HepG2 (cell line): ENCODE measurements around the gene PIGC. TPM values are rescaled to one million over a fixed set of nuclear protein-coding genes. Genes with fewer than 3 reads are reported as not detected.
A peak's percentile ranks its signal among the peaks of the same experiment; 100 is the strongest.

Experiments
- ATAC-seq: fragments of 200-7000 bp; cut with Tn5 transposase; 3 replicates; pipeline ENCODE4 v1.9.1; 2020; ENCODE audit warnings: mild to moderate bottlenecking, moderate library complexity
- Bru-seq: library from RNA; stranded (reverse); fragments of 400-500 nt; gene quantifications from one replicate; lab custom pipeline; 2021; lab: Mats Ljungman, UMichigan
- BruChase-seq, 2 experiments: library from RNA; stranded (reverse); fragments of 400-500 nt; gene quantifications; one replicate each; lab custom pipeline; 2021; lab: Mats Ljungman, UMichigan
- BruUV-seq: library from RNA; stranded (reverse); fragments of 400-500 nt; replicated peaks from 2 replicates; lab custom pipeline; 2021; lab: Mats Ljungman, UMichigan
- CTCF ChIA-PET: fragments of 300-600 bp; formaldehyde crosslinking; extraction: SDS; loops from one replicate; lab custom pipeline; 2021; ENCODE audit warnings: low total read pairs, inconsistent platforms, low intra/inter-chr PET ratio; lab: Yijun Ruan, JAX
- POLR2A ChIA-PET: fragments of 350-600 bp; sonication (Branson Sonifier 250); formaldehyde crosslinking; loops from one replicate; lab custom pipeline; 2020; ENCODE audit warnings: antibody characterized with exemption, inconsistent platforms; lab: Yijun Ruan, JAX
- DNase-seq: peaks from one replicate; pipeline ENCODE4 v3.0.0-alpha.2; 2015; ENCODE audit warnings: low spot score
- FAIRE-seq: peaks from 3 replicates; lab custom pipeline; 2011; peaks lifted over from hg19 to GRCh38; lab: Jason Lieb, UNC
- H2AFZ ChIP-seq: one replicate; pipeline ENCODE4 v1.6.1; 2011; ENCODE audit warnings: low read length, inconsistent platforms
- H3K27ac ChIP-seq: fragments of 300-600 bp; 3 replicates; pipeline ENCODE4 v1.8.0; 2011; ENCODE audit warnings: mixed run types, mild to moderate bottlenecking, mixed read lengths, low read length, inconsistent platforms; ENCODE audit not compliant: insufficient read depth; ENCODE audit errors: extremely low read length
- H3K27me3 ChIP-seq, 2 experiments: fragments of 200-600 bp in 1 of 2; 2 replicates in 1 of 2; 3 replicates in 1 of 2; pipeline versions ENCODE4 v1.6.0 to v1.8.0; 2011; ENCODE audit warnings: low read length in 2 of 2, mild to moderate bottlenecking in 2 of 2, moderate library complexity in 2 of 2, inconsistent platforms in 1 of 2; ENCODE audit not compliant: insufficient read depth in 2 of 2, control insufficient read depth in 1 of 2
- H3K36me3 ChIP-seq, 2 experiments: fragments of 200-600 bp in 1 of 2; replicated peaks in 1 of 2; 2 replicates in 1 of 2; 3 replicates in 1 of 2; pipeline versions ENCODE4 v1.5.1 to v1.8.0; 2011; ENCODE audit warnings: low read length in 2 of 2, inconsistent platforms in 1 of 2; ENCODE audit not compliant: insufficient read depth in 2 of 2, control insufficient read depth in 1 of 2
- H3K4me1 ChIP-seq: 2 replicates; pipeline ENCODE4 v1.5.1; 2012; ENCODE audit warnings: low read length, inconsistent platforms; ENCODE audit not compliant: insufficient read depth
- H3K4me2 ChIP-seq: 2 replicates; pipeline ENCODE4 v1.6.0; 2011; ENCODE audit warnings: low read depth, low read length, inconsistent platforms
- H3K4me3 ChIP-seq, 3 experiments: fragments of 200-600 bp in 1 of 3; sonication (generic), shearing (Covaris generic) in 1 of 3; replicated peaks in 1 of 3; 2 replicates each; pipeline ENCODE4 v1.5.1; 2011 to 2016; ENCODE audit warnings: low read length in 3 of 3, inconsistent platforms in 2 of 3, low read depth in 2 of 3, mild to moderate bottlenecking in 2 of 3, control low read depth in 1 of 3, mixed read lengths in 1 of 3; ENCODE audit not compliant: insufficient read depth in 1 of 3
- H3K79me2 ChIP-seq: one replicate; pipeline ENCODE4 v1.6.1; 2011; ENCODE audit warnings: low read length, inconsistent platforms; ENCODE audit not compliant: insufficient read depth
- H3K9ac ChIP-seq: 2 replicates; pipeline ENCODE4 v1.6.0; 2011; ENCODE audit warnings: mild to moderate bottlenecking, low read depth, low read length, inconsistent platforms; ENCODE audit not compliant: insufficient read depth
- H3K9me3 ChIP-seq: 2 replicates; pipeline ENCODE4 v1.5.1; 2012; ENCODE audit warnings: mild to moderate bottlenecking, low read length
- H4K20me1 ChIP-seq: 2 replicates; pipeline ENCODE4 v1.6.0; 2011; ENCODE audit warnings: inconsistent platforms, mild to moderate bottlenecking, low read length, moderate library complexity; ENCODE audit not compliant: insufficient read depth
- CAMTA2 ChIP-seq: sonication (generic); formaldehyde crosslinking; IDR thresholded peaks from 2 replicates; pipeline ENCODE4 v1.4.0; 2020; ENCODE audit warnings: mild to moderate bottlenecking, missing genetic modification reagents, borderline replicate concordance
- DPF2 ChIP-seq: sonication (generic); formaldehyde crosslinking; IDR thresholded peaks from 2 replicates; pipeline ENCODE4 v1.4.0; 2020; ENCODE audit warnings: mild to moderate bottlenecking, low read depth, missing genetic modification reagents, borderline replicate concordance
- FOXM1 ChIP-seq: sonication (generic); formaldehyde crosslinking; IDR thresholded peaks from 2 replicates; pipeline ENCODE4 v1.5.0; 2020; ENCODE audit warnings: missing genetic modification reagents
- HES4 ChIP-seq: sonication (generic); formaldehyde crosslinking; IDR thresholded peaks from 2 replicates; pipeline ENCODE4 v1.9.0; 2021; ENCODE audit warnings: mild to moderate bottlenecking, missing genetic modification reagents, borderline replicate concordance
- SOX5 ChIP-seq: IDR thresholded peaks from 2 replicates; pipeline ENCODE4 v1.6.1; 2016; ENCODE audit warnings: borderline replicate concordance
- SRSF1 ChIP-seq: fragments of 200-400 bp; formaldehyde crosslinking; optimal IDR thresholded peaks from 2 replicates; pipeline ENCODE3; 2017; ENCODE audit warnings: mild to moderate bottlenecking, low read depth, low read length, moderate library complexity
- SRSF9 ChIP-seq: fragments of 200-400 bp; formaldehyde crosslinking; IDR thresholded peaks from 2 replicates; pipeline ENCODE4 v1.6.1; 2018; ENCODE audit warnings: borderline replicate concordance, mild to moderate bottlenecking, low read depth, low read length; ENCODE audit not compliant: insufficient read depth, poor library complexity, severe bottlenecking
- ZNF207 ChIP-seq: fragments of 450-650 bp; IDR thresholded peaks from 2 replicates; pipeline ENCODE4 v1.6.1; 2016; ENCODE audit warnings: antibody characterized with exemption, borderline replicate concordance
- ZNF549 ChIP-seq: sonication (generic); formaldehyde crosslinking; IDR thresholded peaks from 2 replicates; pipeline ENCODE4 v1.5.0; 2020; ENCODE audit warnings: missing genetic modification reagents
- ZNF577 ChIP-seq: sonication (generic); formaldehyde crosslinking; IDR thresholded peaks from 2 replicates; pipeline ENCODE4 v1.4.0; 2020; ENCODE audit warnings: mild to moderate bottlenecking, low read depth, missing genetic modification reagents, borderline replicate concordance
- ZNF747 ChIP-seq: sonication (generic); formaldehyde crosslinking; IDR thresholded peaks from 2 replicates; pipeline ENCODE4 v1.8.1; 2023; ENCODE audit warnings: missing genetic modification reagents, mild to moderate bottlenecking, borderline replicate concordance
- WGBS: methylation state at CpG from one replicate; pipeline ENCODE4 v1.1.6; 2017; ENCODE audit warnings: low lambda C conversion rate; 5-methylcytosine and 5-hydroxymethylcytosine counted together
- in situ Hi-C: cut with HindIII; loops from 2 replicates; pipeline ENCODE4 v1.10.0; 2017; ENCODE audit warnings: low pct_unique_long_range_greater_than_20kb; ENCODE audit not compliant: extremely low pct_ligation_motif_present
- intact Hi-C: fragments of 100-400 bp; cut with micrococcal nuclease; formaldehyde crosslinking; loops from one replicate; pipeline ENCODE4 v1.10.0; 2022; ENCODE audit not compliant: unreplicated experiment
- long read RNA-seq, 2 experiments: library from RNA in 1 of 2; library from polyadenylated mRNA in 1 of 2; stranded (forward) in 1 of 2; unstranded in 1 of 2; transcript quantifications; one replicate each; pipeline ENCODE4 v2.0.0, GENCODE V29; 2019 to 2022
- polyA minus RNA-seq, 3 experiments: library from RNA; depleted of rRNA, polyadenylated mRNA; stranded (reverse); fragments of >200 nt; gene quantifications; 2 replicates each; pipeline ENCODE4 v1.2.3, GENCODE V29; 2011; ENCODE audit warnings: low replicate concordance in 1 of 3
- polyA plus RNA-seq, 8 experiments: library from polyadenylated mRNA; depleted of rRNA in 3 of 8; stranded (reverse) in 7 of 8; unstranded in 1 of 8; fragments of >200 nt; fragmentation: Illumina TruSeq in 4 of 8; extraction: Trizol in 4 of 8; gene quantifications; 2 replicates each; pipeline versions ENCODE4 v1.2.1 to v1.2.3, GENCODE V29; 2011 to 2016; ENCODE audit warnings: low read depth in 4 of 8, missing spikeins in 1 of 8, mixed read lengths in 1 of 8; ENCODE audit not compliant: insufficient read depth in 1 of 8
- total RNA-seq, 5 experiments: library from RNA; depleted of rRNA; stranded (reverse); fragments of >200 nt; fragmentation: Illumina TruSeq; extraction: Trizol; gene quantifications; 2 replicates each; pipeline ENCODE4 v1.2.3, GENCODE V29; 2016; ENCODE audit warnings: low read depth in 1 of 5
- TF ChIP-seq, protein P1 (sequence below): IDR thresholded peaks from 2 replicates; pipeline ENCODE4 v1.6.1; 2012; ENCODE audit warnings: low read depth, low read length, improper control_type of control experiment

PIGC gene
- total RNA-seq (2016; rRNA removed; fragmentation: Illumina TruSeq; extraction: Trizol) (24.1 and 29.5 TPM in 2 replicates), polyA plus RNA-seq (2011; rRNA removed) (24.3 and 26.7 TPM in 2 replicates), polyA minus RNA-seq (2011; rRNA and poly(A)+ RNA removed; ENCODE audit: low replicate concordance) (61.9 and 64.5 TPM in 2 replicates), Bru-seq, nascent RNA (percentile 88 among the genes with signal in this experiment), BruChase-seq, experiment 1, labeled RNA remaining after a 6-hour chase (percentile 94 among the genes with signal in this experiment), BruChase-seq, experiment 2, labeled RNA remaining after a 2-hour chase (percentile 93 among the genes with signal in this experiment)
- total RNA-seq (2016; cell fraction: cytosol; rRNA removed; fragmentation: Illumina TruSeq; extraction: Trizol; ENCODE audit: low read depth): 16.3 and 18.6 TPM in 2 replicates
- total RNA-seq (2016; cell fraction: insoluble cytoplasmic fraction; rRNA removed; fragmentation: Illumina TruSeq; extraction: Trizol): 24.7 and 31.4 TPM in 2 replicates
- 28.1 and 30.5 TPM in 2 replicates for total RNA-seq (2016; cell fraction: membrane; rRNA removed; fragmentation: Illumina TruSeq; extraction: Trizol)
- 23.0 and 23.6 TPM in 2 replicates for total RNA-seq (2016; cell fraction: nucleus; rRNA removed; fragmentation: Illumina TruSeq; extraction: Trizol)
- 21.8 and 31.9 TPM in 2 replicates for polyA plus RNA-seq (2011; cell fraction: cytosol; rRNA removed)
- 11.7 and 14.0 TPM in 2 replicates for polyA plus RNA-seq (2011; cell fraction: nucleus; rRNA removed)
- polyA plus RNA-seq (2012): 20.7 and 24.9 TPM in 2 replicates
- polyA plus RNA-seq (2016; cell fraction: cytosol; fragmentation: Illumina TruSeq; extraction: Trizol; ENCODE audit: low read depth): 12.8 and 18.8 TPM in 2 replicates
- polyA plus RNA-seq (2016; cell fraction: insoluble cytoplasmic fraction; fragmentation: Illumina TruSeq; extraction: Trizol; ENCODE audit: low read depth): 21.8 and 22.1 TPM in 2 replicates
- 18.2 and 25.0 TPM in 2 replicates for polyA plus RNA-seq (2016; cell fraction: membrane; fragmentation: Illumina TruSeq; extraction: Trizol; ENCODE audit: low read depth)
- 30.3 and 30.7 TPM in 2 replicates for polyA plus RNA-seq (2016; cell fraction: nucleus; fragmentation: Illumina TruSeq; extraction: Trizol; ENCODE audit: insufficient read depth, low read depth)
- 14.4 and 14.5 TPM in 2 replicates for polyA minus RNA-seq (2011; cell fraction: cytosol; rRNA and poly(A)+ RNA removed)
- polyA minus RNA-seq (2011; cell fraction: nucleus; rRNA and poly(A)+ RNA removed): 11.8 and 16.7 TPM in 2 replicates
- long read RNA-seq, experiment 1, transcript PIGC-201 (2 exons, 1,447 nt): major isoform, 28 of 31 reads
- long read RNA-seq, experiment 1, partial matches to known transcripts: 0 of 31 reads
- long read RNA-seq, experiment 1, other reads (novel, unspliced or antisense): 3 of 31 reads
- long read RNA-seq, experiment 2, transcript PIGC-201 (2 exons, 1,447 nt): major isoform, 49 of 78 reads
- long read RNA-seq, experiment 2, transcript PIGC-202 (1 exons, 2,630 nt): minor isoform, 19 of 78 reads
- long read RNA-seq, experiment 2, partial matches to known transcripts: 0 of 78 reads
- long read RNA-seq, experiment 2, other reads (novel, unspliced or antisense): 10 of 78 reads

DNA sequence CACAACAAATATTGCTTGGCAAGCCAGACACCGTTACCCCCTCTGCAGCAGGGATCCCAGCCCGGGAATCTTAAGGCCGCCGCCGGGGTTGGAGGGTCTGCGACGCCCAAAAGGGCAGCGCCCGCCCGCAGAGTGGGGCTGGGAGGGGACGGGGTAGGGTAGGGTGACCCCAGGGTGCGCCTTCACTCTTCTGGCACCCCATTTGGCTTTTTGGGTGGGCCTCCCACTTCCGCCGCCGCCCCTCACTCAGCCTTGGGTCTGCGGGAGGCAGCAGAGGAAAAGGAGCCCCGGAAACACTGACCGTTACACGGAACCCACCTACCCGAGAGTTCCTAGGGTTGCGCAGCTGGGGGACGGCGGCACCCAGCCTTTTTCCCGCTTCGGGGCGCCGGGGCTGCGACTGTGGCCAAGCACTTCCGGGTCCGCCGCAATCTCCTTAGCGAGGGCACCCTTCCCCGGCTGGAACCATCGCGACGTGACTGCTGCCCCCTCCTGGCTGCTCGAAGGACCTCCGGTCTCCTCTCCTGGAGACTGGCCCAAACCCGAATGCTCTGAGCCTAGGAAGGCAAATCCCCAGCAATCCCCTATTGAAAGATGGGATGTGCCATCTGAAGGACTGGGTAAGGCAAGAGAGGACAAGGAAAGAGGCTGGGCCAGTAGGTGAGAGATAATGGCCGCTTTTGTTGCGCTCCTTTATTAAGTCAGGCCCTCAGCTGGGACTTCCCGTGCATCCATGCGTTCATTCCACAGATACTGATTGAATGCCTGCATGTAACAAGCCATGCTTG lies at the start of gene PIGC:
Gene PIGC, minus strand, starts transcription at position 404 of the 788 bp plus-strand sequence. CDS start 1,447 bp downstream, outside the sequence.
- FAIRE-seq (peak; percentile 92), DNase-seq (peak; percentile 73), ATAC-seq (peak; percentile 98)
- Histone ChIP-seq H3K9ac (peak within 1 kb of the TSS; percentile 93), H3K36me3 (no peaks in the 10 kb centered on the region; a peak in 1 of 5 replicates), H3K4me3 (peak within 1 kb of the TSS; percentile 82 to 93 (median 87)), H3K79me2 (peaks cover 7% of the 10 kb centered on the region), H3K27me3 (no peaks in the 10 kb centered on the region), H3K9me3 (no peaks in the 10 kb centered on the region), H3K4me1 (peaks cover 44% of the 10 kb centered on the region), H2AFZ (peak within 1 kb of the TSS; percentile 91), H3K27ac (peak within 1 kb of the TSS; percentile 66), H4K20me1 (no peaks in the 10 kb centered on the region), H3K4me2 (peak within 1 kb of the TSS; percentile 96)
- in situ Hi-C loops (loop anchor here (5.0 kb wide), 1 partner anchor 273 kb away; no protein-coding TSS in a partner anchor), intact Hi-C loops (loop anchor here (2.0 kb wide), 2 partner anchors 15 to 441 kb away; no protein-coding TSS in a partner anchor)
- WGBS: 5% methylated on average over 8 of the region's 43 CpGs
- POLR2A ChIA-PET: interaction anchor here (0.8 to 1.4 kb wide), 3 partner anchors 12 to 89 kb away, joined by 3 to 7 read pairs (median 4); partner anchors contain the start of gene SUCO
- BruUV-seq: TSS peak; percentile 72
- CTCF ChIA-PET: interaction anchor here (1.4 to 1.8 kb wide), 2 partner anchors 14 to 440 kb away, joined by 4 to 11 read pairs; no protein-coding TSS in a partner anchor
- TF ChIP-seq CAMTA2 (CRISPR knock-in tag) (no peak; the same call in 1 of the 2 replicates), SOX5 (CRISPR knock-in tag) (0 out of 2 replicates have a peak, but pooled peaks have one; percentile 11), HES4 (peak; percentile 16; the same call in 1 of the 2 replicates), SRSF1 (peak; percentile 59), DPF2 (CRISPR knock-in tag) (no peak), ZNF207 (no peak), SRSF9 (no peak), ZNF747 (CRISPR knock-in tag) (peak; percentile 78; the same call in 1 of the 2 replicates), FOXM1 (CRISPR knock-in tag) (no peak), ZNF549 (no peak), ZNF577 (CRISPR knock-in tag) (no peak)
- TF ChIP-seq, protein P1, sequence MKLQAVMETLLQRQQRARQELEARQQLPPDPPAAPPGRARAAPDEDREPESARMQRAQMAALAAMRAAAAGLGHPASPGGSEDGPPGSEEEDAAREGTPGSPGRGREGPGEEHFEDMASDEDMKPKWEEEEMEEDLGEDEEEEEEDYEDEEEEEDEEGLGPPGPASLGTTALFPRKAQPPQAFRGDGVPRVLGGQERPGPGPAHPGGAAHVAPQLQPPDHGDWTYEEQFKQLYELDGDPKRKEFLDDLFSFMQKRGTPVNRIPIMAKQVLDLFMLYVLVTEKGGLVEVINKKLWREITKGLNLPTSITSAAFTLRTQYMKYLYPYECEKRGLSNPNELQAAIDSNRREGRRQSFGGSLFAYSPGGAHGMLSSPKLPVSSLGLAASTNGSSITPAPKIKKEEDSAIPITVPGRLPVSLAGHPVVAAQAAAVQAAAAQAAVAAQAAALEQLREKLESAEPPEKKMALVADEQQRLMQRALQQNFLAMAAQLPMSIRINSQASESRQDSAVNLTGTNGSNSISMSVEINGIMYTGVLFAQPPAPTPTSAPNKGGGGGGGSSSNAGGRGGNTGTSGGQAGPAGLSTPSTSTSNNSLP: no peak
